HK-2 (cell line): Measurements from ENCODE around the gene KITLG.
"Not testable (repeated sequence)": the region's sequence is repeated elsewhere in the genome, so short reads cannot be mapped to it uniquely, and the experiment has no call there.

Source experiments
- DNase-seq: peaks from one replicate; pipeline ENCODE4 v3.0.0-alpha.2; 2018; ENCODE audit not compliant: unreplicated experiment

The KITLG gene

GRCh38 chr12:88496429-88496828 lies 83.8 kb downstream of the KITLG start:
- DNase-seq = no peak

- no peak for DNase-seq
These were observed 85.2 kb downstream of the KITLG start for GRCh38 chr12:88495031-88495430.

GRCh38 chr12:88494520-88494919 lies 85.8 kb downstream of the KITLG start:
- no peak for DNase-seq

- DNase-seq = no peak
These were observed 86.6 kb downstream of the KITLG start for GRCh38 chr12:88493636-88494035.

- DNase-seq = no peak
These were observed 89.8 kb downstream of the KITLG start for GRCh38 chr12:88490425-88490824.

- no peak for DNase-seq
These were observed 107.5 kb downstream of the KITLG start for GRCh38 chr12:88472775-88473174.

GRCh38 chr12:88472248-88472647 lies 108.0 kb downstream of the KITLG start:
- no peak for DNase-seq

- DNase-seq = peak; percentile 34
These were observed 108.8 kb downstream of the KITLG start for GRCh38 chr12:88471331-88472045.

- DNase-seq = no peak
These were observed 111.1 kb downstream of the KITLG start for GRCh38 chr12:88469154-88469553.

- no peak for DNase-seq
These were observed 111.7 kb downstream of the KITLG start for GRCh38 chr12:88468581-88468980.

GRCh38 chr12:88466708-88467107 lies 113.6 kb downstream of the KITLG start:
- not testable (repeated sequence) for DNase-seq

- no peak for DNase-seq
These were observed 121.9 kb downstream of the KITLG start for GRCh38 chr12:88458327-88458726.

- no peak for DNase-seq
These were observed 126.9 kb downstream of the KITLG start for GRCh38 chr12:88453323-88453722.

GRCh38 chr12:88451205-88451604 lies 129.1 kb downstream of the KITLG start:
- no peak for DNase-seq

- DNase-seq = no peak
These were observed 130.1 kb downstream of the KITLG start for GRCh38 chr12:88450136-88450535.

GRCh38 chr12:88448337-88448915 lies 131.8 kb downstream of the KITLG start:
- no peak for DNase-seq

GRCh38 chr12:88445705-88446394 lies 134.4 kb downstream of the KITLG start:
- DNase-seq = no peak

GRCh38 chr12:88444481-88444880 lies 135.8 kb downstream of the KITLG start:
- DNase-seq = no peak
